ENCODE results near the gene DENND6A. TPM values are rescaled to one million over a fixed set of nuclear protein-coding genes. Genes with fewer than 3 reads are reported as not detected.

Gene DENND6A
- total RNA-seq, 2 donors from 2014 or later: 5.9 to 9.9 TPM

GRCh38 chr3:57691411-57692132, 1.3 kb downstream of the DENND6A start:
- peaks cover 28% of the 10 kb centered on the region for H3K4me1 ChIP-seq
- TF ChIP-seq POLR2A (IDR thresholded peaks at IDR 0.05) (no peak), CTCF (IDR thresholded peaks at IDR 0.05) (no peak)
- DNase-seq: no peak
- H3K4me3 ChIP-seq: peak overlapping the region in 1 of 2 donors; percentile 90
- H3K27me3 ChIP-seq: no peaks in the 10 kb centered on the region
- no peak for ATAC-seq
- intact Hi-C loops (cut with DNase I): no loop called here
- H3K27ac ChIP-seq: peak overlapping the region in 3 of 4 donors; percentile 89 to 98 (median 94)
- no peaks in the 10 kb centered on the region for H3K36me3 ChIP-seq (replicated peaks in 1 of 2; ENCODE audit: insufficient read depth in 1 of 2, low read depth in 2 of 2)
- 32 to 35% methylated on average over 19 of the region's 19 CpGs for WGBS, 2 donors
- H3K9me3 ChIP-seq: no peaks in the 10 kb centered on the region

GRCh38 chr3:57689367-57690053, 3.4 kb downstream of the DENND6A start:
- TF ChIP-seq POLR2A (IDR thresholded peaks at IDR 0.05) (no peak), CTCF (IDR thresholded peaks at IDR 0.05) (no peak)
- intact Hi-C loops (cut with DNase I): no loop called here
- WGBS, 2 donors: 67 to 73% methylated on average over 4 of the region's 4 CpGs

GRCh38 chr3:57688291-57688690, 4.6 kb downstream of the DENND6A start:
- 81 to 90% methylated on average over 2 to 3 of the region's 3 CpGs for WGBS, 2 donors
- intact Hi-C loops (cut with DNase I): no loop called here
- DNase-seq (no peak), ATAC-seq (no peak)
- peaks cover 23% of the 10 kb centered on the region for H3K4me1 ChIP-seq
- H3K36me3 ChIP-seq (replicated peaks in 1 of 2; ENCODE audit: insufficient read depth in 1 of 2, low read depth in 2 of 2): no peaks in the 10 kb centered on the region
- no peak overlapping the region for H3K27ac ChIP-seq
- TF ChIP-seq CTCF (IDR thresholded peaks at IDR 0.05): no peak
- TF ChIP-seq POLR2A (IDR thresholded peaks at IDR 0.05): no peak
- H3K27me3 ChIP-seq: no peaks in the 10 kb centered on the region
- H3K4me3 ChIP-seq: no peak overlapping the region
- no peaks in the 10 kb centered on the region for H3K9me3 ChIP-seq

More at GRCh38 chr3:57689367-57690053, 3.4 kb downstream of the DENND6A start:
- ATAC-seq (no peak), DNase-seq (no peak)
- Histone ChIP-seq H3K27ac (no peak overlapping the region), H3K36me3 (replicated peaks in 1 of 2; ENCODE audit: insufficient read depth in 1 of 2, low read depth in 2 of 2) (no peaks in the 10 kb centered on the region), H3K9me3 (no peaks in the 10 kb centered on the region), H3K27me3 (no peaks in the 10 kb centered on the region), H3K4me1 (peaks cover 28% of the 10 kb centered on the region), H3K4me3 (no peak overlapping the region)

GRCh38 chr3:57683286-57683685, 9.6 kb downstream of the DENND6A start:
- Histone ChIP-seq H3K36me3 (replicated peaks in 1 of 2; ENCODE audit: insufficient read depth in 1 of 2, low read depth in 2 of 2) (no peaks in the 10 kb centered on the region), H3K4me3 (no peak overlapping the region), H3K27me3 (no peaks in the 10 kb centered on the region), H3K4me1 (no peaks in the 10 kb centered on the region), H3K9me3 (no peaks in the 10 kb centered on the region), H3K27ac (no peak overlapping the region)
- WGBS, 2 donors: 69 to 79% methylated on average over 2 of the region's 2 CpGs
- no peak for TF ChIP-seq POLR2A (IDR thresholded peaks at IDR 0.05)
- TF ChIP-seq CTCF (IDR thresholded peaks at IDR 0.05): no peak
- intact Hi-C loops (cut with DNase I): no loop called here
- ATAC-seq: no peak
- no peak for DNase-seq

Data from body of pancreas (tissue), 4 donors.